OCI-LY3 (cell line): ENCODE results near the gene IFT25.

Source experiments
- H2AFZ ChIP-seq: fragments of 200-600, 300-600 bp; shearing (Covaris generic); 2 replicates; pipeline ENCODE4 v1.6.0; 2014; ENCODE audit warnings: antibody characterized with exemption, low read depth, low read length
- H3K27ac ChIP-seq: fragments of 200-600, 300-600 bp; sonication (generic); 2 replicates; pipeline ENCODE4 v1.5.1; 2014; ENCODE audit warnings: mild to moderate bottlenecking, low read length, moderate library complexity, mixed read lengths
- H3K27me3 ChIP-seq: fragments of 200-600, 300-600 bp; sonication (generic); 2 replicates; pipeline ENCODE4 v1.6.1; 2014; ENCODE audit warnings: low read depth, low read length, mixed read lengths
- H3K36me3 ChIP-seq: fragments of 200-600, 300-600 bp; sonication (generic); replicated peaks from 2 replicates; pipeline ENCODE3; 2014; ENCODE audit warnings: low read depth, low read length, mixed read lengths
- H3K4me1 ChIP-seq: fragments of 300-600, 200-600 bp; sonication (generic); 2 replicates; pipeline ENCODE4 v1.6.1; 2014; ENCODE audit warnings: low read length, mixed read lengths
- H3K4me2 ChIP-seq: fragments of 200-600, 300-600 bp; sonication (generic); 2 replicates; pipeline ENCODE4 v1.6.1; 2014; ENCODE audit warnings: low read length, mixed read lengths
- H3K4me3 ChIP-seq: fragments of 300-600, 200-600 bp; sonication (generic); 2 replicates; pipeline ENCODE4 v1.5.1; 2014; ENCODE audit warnings: antibody characterized with exemption, mild to moderate bottlenecking, low read length, moderate library complexity
- H3K79me2 ChIP-seq: fragments of 300-600, 200-600 bp; shearing (Covaris generic); 2 replicates; pipeline ENCODE4 v1.6.1; 2014; ENCODE audit warnings: mild to moderate bottlenecking, low read length, mixed read lengths
- H3K9ac ChIP-seq: fragments of 300-600, 200-600 bp; shearing (Covaris generic); 2 replicates; pipeline ENCODE4 v1.6.0; 2014; ENCODE audit warnings: mild to moderate bottlenecking, low read length, moderate library complexity
- H3K9me3 ChIP-seq: fragments of 200-600, 300-600 bp; shearing (Covaris generic); 2 replicates; pipeline ENCODE4 v1.6.1; 2014; ENCODE audit warnings: low read length, mixed read lengths; ENCODE audit not compliant: insufficient read depth
- H4K20me1 ChIP-seq: fragments of 200-600, 300-600 bp; sonication (generic); 2 replicates; pipeline ENCODE4 v1.6.1; 2016; ENCODE audit warnings: low read length, mixed read lengths; ENCODE audit not compliant: insufficient read depth
- CTCF ChIP-seq: fragments of 200-600, 300-600 bp; sonication (generic); IDR thresholded peaks from 2 replicates; pipeline ENCODE4 v1.5.1; 2014; ENCODE audit warnings: antibody characterized with exemption, low read length, low read depth
- EZH2phosphoT487 ChIP-seq: fragments of 200-600 bp; shearing (Covaris generic); IDR thresholded peaks from 2 replicates; pipeline ENCODE4 v1.6.1; 2018; ENCODE audit warnings: antibody characterized with exemption, mixed run types, low read depth

Gene IFT25

GRCh38 chr1:53943090-53943489, 2.4 kb downstream of the IFT25 start:
- H3K4me2 ChIP-seq = no peak overlapping the region
- no peak overlapping the region for H3K4me3 ChIP-seq

GRCh38 chr1:53942127-53942957, 3.2 kb downstream of the IFT25 start:
- no peak overlapping the region for H2AFZ ChIP-seq
- peaks cover 17% of the 10 kb centered on the region for H3K4me1 ChIP-seq
- H3K27ac ChIP-seq = no peak overlapping the region
- H3K4me2 ChIP-seq = no peak overlapping the region
- no peaks in the 10 kb centered on the region for H3K9me3 ChIP-seq
- H3K9ac ChIP-seq = no peak overlapping the region
- peaks cover 29% of the 10 kb centered on the region for H3K79me2 ChIP-seq
- no peaks in the 10 kb centered on the region for H3K27me3 ChIP-seq
- TF ChIP-seq CTCF (no peak), EZH2phosphoT487 (no peak)
- no peak overlapping the region for H3K4me3 ChIP-seq
- H4K20me1 ChIP-seq = no peaks in the 10 kb centered on the region
- H3K36me3 ChIP-seq = no peaks in the 10 kb centered on the region

More at GRCh38 chr1:53943090-53943489, 2.4 kb downstream of the IFT25 start:
- Histone ChIP-seq H3K79me2 (peaks cover 29% of the 10 kb centered on the region), H3K4me1 (peaks cover 18% of the 10 kb centered on the region), H3K27ac (no peak overlapping the region), H3K9ac (no peak overlapping the region), H3K9me3 (no peaks in the 10 kb centered on the region), H2AFZ (no peak overlapping the region), H3K36me3 (no peaks in the 10 kb centered on the region), H3K27me3 (no peaks in the 10 kb centered on the region), H4K20me1 (no peaks in the 10 kb centered on the region)
- TF ChIP-seq EZH2phosphoT487 (no peak), CTCF (no peak)

GRCh38 chr1:53938136-53938830, 7.2 kb downstream of the IFT25 start:
- Histone ChIP-seq H3K4me3 (no peak overlapping the region), H3K36me3 (peaks cover 13% of the 10 kb centered on the region), H3K4me1 (no peaks in the 10 kb centered on the region), H3K27ac (no peak overlapping the region), H3K9me3 (peaks cover 6% of the 10 kb centered on the region; the same call in 1 of the 2 replicates), H4K20me1 (no peaks in the 10 kb centered on the region), H3K27me3 (no peaks in the 10 kb centered on the region), H3K9ac (no peak overlapping the region), H3K4me2 (no peak overlapping the region), H2AFZ (no peak overlapping the region), H3K79me2 (peaks cover 7% of the 10 kb centered on the region; the same call in 1 of the 2 replicates)
- TF ChIP-seq CTCF (no peak), EZH2phosphoT487 (no peak)

GRCh38 chr1:53936430-53936829, 9.1 kb downstream of the IFT25 start:
- no peaks in the 10 kb centered on the region for H4K20me1 ChIP-seq
- H3K79me2 ChIP-seq = no peaks in the 10 kb centered on the region
- H3K27ac ChIP-seq = no peak overlapping the region
- TF ChIP-seq EZH2phosphoT487 (no peak), CTCF (no peak)
- H3K4me1 ChIP-seq = no peaks in the 10 kb centered on the region
- no peaks in the 10 kb centered on the region for H3K27me3 ChIP-seq
- H3K4me2 ChIP-seq = no peak overlapping the region
- no peak overlapping the region for H3K9ac ChIP-seq
- peaks cover 6% of the 10 kb centered on the region; the same call in 1 of the 2 replicates for H3K9me3 ChIP-seq
- H3K36me3 ChIP-seq = peaks cover 16% of the 10 kb centered on the region
- H2AFZ ChIP-seq = no peak overlapping the region
- H3K4me3 ChIP-seq = no peak overlapping the region
